ENCODE results near the gene MBNL1. TPM values are rescaled to one million over a fixed set of nuclear protein-coding genes. Genes with fewer than 3 reads are reported as not detected.
A peak's percentile ranks its signal among the peaks of the same experiment; 100 is the strongest.

The MBNL1 gene
- total RNA-seq, 1 donor from 2014 or later, result 79.5 TPM

GRCh38 chr3:152316318-152316717 is 47.6 kb downstream of the MBNL1 start:
- no peak for FAIRE-seq
- H3K27me3 ChIP-seq (ENCODE audit: control insufficient read depth, insufficient read depth, low read length), result no peaks in the 10 kb centered on the region

DNA sequence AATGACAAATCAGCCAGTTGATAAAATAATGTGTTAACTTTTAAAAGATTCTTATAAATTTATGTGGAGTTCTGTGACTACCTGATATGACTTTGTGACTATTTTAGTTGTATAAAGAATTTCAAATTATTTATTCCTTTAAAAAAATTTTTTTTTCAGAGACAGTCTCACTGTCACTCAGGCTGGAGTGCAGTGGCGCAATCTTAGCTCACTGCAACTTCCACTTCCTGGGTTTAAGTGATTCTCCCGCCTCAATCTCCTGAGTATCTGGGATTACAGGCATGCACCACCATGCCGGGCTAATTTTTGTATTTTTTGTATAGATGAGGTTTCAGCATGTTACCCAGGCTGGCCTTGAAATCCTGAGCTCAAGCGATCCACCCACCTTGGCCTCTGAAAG is 48.5 kb downstream of the MBNL1 start:
- H3K36me3 ChIP-seq (ENCODE audit: control insufficient read depth, insufficient read depth, low read length), result no peaks in the 10 kb centered on the region
- FAIRE-seq, result no peak
- DNase-seq (ENCODE audit: low read depth), result no peak
- no peak overlapping the region for H3K4me3 ChIP-seq (ENCODE audit: low read depth, low read length)
- no peaks in the 10 kb centered on the region for H3K27me3 ChIP-seq (ENCODE audit: control insufficient read depth, insufficient read depth, low read length)
- TF ChIP-seq CTCF (IDR thresholded peaks at IDR 0.05; ENCODE audit: insufficient read depth, low read length, severe bottlenecking), result no peak

More at GRCh38 chr3:152316318-152316717, 47.6 kb downstream of the MBNL1 start:
- Histone ChIP-seq H3K4me3 (ENCODE audit: low read depth, low read length) (no peak overlapping the region), H3K36me3 (ENCODE audit: control insufficient read depth, insufficient read depth, low read length) (no peaks in the 10 kb centered on the region)
- TF ChIP-seq CTCF (IDR thresholded peaks at IDR 0.05; ENCODE audit: insufficient read depth, low read length, severe bottlenecking), result no peak
- DNase-seq (ENCODE audit: low read depth), result no peak

GRCh38 chr3:152317956-152318355 is 49.2 kb downstream of the MBNL1 start:
- DNase-seq (ENCODE audit: low read depth) (peak; percentile 33), FAIRE-seq (no peak)
- Histone ChIP-seq H3K36me3 (ENCODE audit: control insufficient read depth, insufficient read depth, low read length) (no peaks in the 10 kb centered on the region), H3K27me3 (ENCODE audit: control insufficient read depth, insufficient read depth, low read length) (no peaks in the 10 kb centered on the region), H3K4me3 (ENCODE audit: low read depth, low read length) (no peak overlapping the region)
- no peak for TF ChIP-seq CTCF (IDR thresholded peaks at IDR 0.05; ENCODE audit: insufficient read depth, low read length, severe bottlenecking)

DNA sequence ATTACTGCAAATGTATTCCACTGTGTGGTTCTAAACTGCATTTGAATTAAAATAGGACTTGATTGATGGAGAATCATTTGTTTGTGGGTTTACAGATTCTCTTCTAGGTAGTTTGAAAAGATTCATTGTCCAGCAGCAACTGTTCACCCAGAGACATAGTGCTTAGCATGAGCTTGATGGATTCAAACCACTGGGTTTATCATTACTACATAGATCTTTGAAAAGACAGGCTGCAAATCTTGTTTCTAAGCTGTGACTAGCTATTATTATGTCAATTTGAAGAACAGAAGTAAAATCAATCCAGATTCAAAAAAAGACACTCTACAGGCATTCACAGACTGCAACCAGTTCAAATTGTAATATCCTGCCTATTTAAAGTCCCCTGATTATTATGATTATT is 49.8 kb downstream of the MBNL1 start:
- FAIRE-seq (no peak), DNase-seq (ENCODE audit: low read depth) (no peak)
- TF ChIP-seq CTCF (IDR thresholded peaks at IDR 0.05; ENCODE audit: insufficient read depth, low read length, severe bottlenecking), result no peak
- no peaks in the 10 kb centered on the region for H3K36me3 ChIP-seq (ENCODE audit: control insufficient read depth, insufficient read depth, low read length)
- no peaks in the 10 kb centered on the region for H3K27me3 ChIP-seq (ENCODE audit: control insufficient read depth, insufficient read depth, low read length)
- H3K4me3 ChIP-seq (ENCODE audit: low read depth, low read length), result no peak overlapping the region

- TF ChIP-seq CTCF (IDR thresholded peaks at IDR 0.05; ENCODE audit: insufficient read depth, low read length, severe bottlenecking), result no peak
- DNase-seq (ENCODE audit: low read depth), result no peak
- Histone ChIP-seq H3K36me3 (ENCODE audit: control insufficient read depth, insufficient read depth, low read length) (no peaks in the 10 kb centered on the region), H3K27me3 (ENCODE audit: control insufficient read depth, insufficient read depth, low read length) (no peaks in the 10 kb centered on the region), H3K4me3 (ENCODE audit: low read depth, low read length) (no peak overlapping the region)
- FAIRE-seq, result no peak
These were observed 50.5 kb downstream of the MBNL1 start for GRCh38 chr3:152319256-152319655.

- Histone ChIP-seq H3K27me3 (ENCODE audit: control insufficient read depth, insufficient read depth, low read length) (no peaks in the 10 kb centered on the region), H3K4me3 (ENCODE audit: low read depth, low read length) (no peak overlapping the region), H3K36me3 (ENCODE audit: control insufficient read depth, insufficient read depth, low read length) (no peaks in the 10 kb centered on the region)
- DNase-seq (ENCODE audit: low read depth) (no peak), FAIRE-seq (no peak)
- TF ChIP-seq CTCF (IDR thresholded peaks at IDR 0.05; ENCODE audit: insufficient read depth, low read length, severe bottlenecking), result no peak
These were observed 51.3 kb downstream of the MBNL1 start for GRCh38 chr3:152319831-152320617.
